HG02943 (cell line): ENCODE results near the gene MSH5.
"Not testable (repeated sequence)": the region's sequence is repeated elsewhere in the genome, so short reads cannot be mapped to it uniquely, and the experiment has no call there.

Experiments used
- ATAC-seq: cut with Tn5 transposase; IDR thresholded peaks from one replicate; pipeline ENCODE4 v1.9.1; 2021; ENCODE audit warnings: mild to moderate bottlenecking, low read depth, moderate library complexity; ENCODE audit not compliant: unreplicated experiment

The MSH5 gene

GRCh38 chr6:31776485-31776988 lies 36.7 kb downstream of the MSH5 start:
- no peak for ATAC-seq

- no peak for ATAC-seq
Measured at GRCh38 chr6:31776989-31777666, 37.3 kb downstream of the MSH5 start, which contains the start of gene VWA7. VWA7 (minus strand) TSS chr6:31777328; CDS start chr6:31776779, 549 bp downstream.

- no peak for ATAC-seq
Measured at GRCh38 chr6:31777667-31778050, 37.9 kb downstream of the MSH5 start.

- ATAC-seq, result no peak
Measured at GRCh38 chr6:31778193-31778592, 38.4 kb downstream of the MSH5 start.

- ATAC-seq, result no peak
Measured at GRCh38 chr6:31778999-31779885, 39.4 kb downstream of the MSH5 start.

- ATAC-seq, result no peak
Measured at GRCh38 chr6:31779908-31780307, 40.1 kb downstream of the MSH5 start.

GRCh38 chr6:31780507-31781243 lies 40.9 kb downstream of the MSH5 start:
- ATAC-seq, result no peak

- ATAC-seq, result no peak
Measured at GRCh38 chr6:31781244-31782125, 41.7 kb downstream of the MSH5 start.

- ATAC-seq, result no peak
Measured at GRCh38 chr6:31782126-31782855, 42.5 kb downstream of the MSH5 start.

- no peak for ATAC-seq
Measured at GRCh38 chr6:31784098-31784925, 44.5 kb downstream of the MSH5 start.

- ATAC-seq, result no peak
Measured at GRCh38 chr6:31785475-31785874, 45.7 kb downstream of the MSH5 start.

- no peak for ATAC-seq
Measured at GRCh38 chr6:31791324-31792089, 51.7 kb downstream of the MSH5 start.

GRCh38 chr6:31792090-31792374 lies 52.2 kb downstream of the MSH5 start:
- ATAC-seq, result no peak

GRCh38 chr6:31792761-31793171 lies 53.0 kb downstream of the MSH5 start:
- no peak for ATAC-seq

- ATAC-seq, result not testable (repeated sequence)
Measured at GRCh38 chr6:31793927-31794245, 54.1 kb downstream of the MSH5 start.

- ATAC-seq, result no peak
Measured at GRCh38 chr6:31794294-31794865, 54.6 kb downstream of the MSH5 start.

GRCh38 chr6:31794866-31795615 lies 55.2 kb downstream of the MSH5 start:
- no peak for ATAC-seq
